ENCODE data around the gene IDH2. TPM values are rescaled to one million over a fixed set of nuclear protein-coding genes. Genes with fewer than 3 reads are reported as not detected.
A peak's percentile ranks its signal among the peaks of the same experiment; 100 is the strongest.
"Not testable (repeated sequence)": the region's sequence is repeated elsewhere in the genome, so short reads cannot be mapped to it uniquely, and the experiment has no call there.

IDH2 gene
- total RNA-seq, 1 donor from 2014 or later: 93.1 TPM

DNA sequence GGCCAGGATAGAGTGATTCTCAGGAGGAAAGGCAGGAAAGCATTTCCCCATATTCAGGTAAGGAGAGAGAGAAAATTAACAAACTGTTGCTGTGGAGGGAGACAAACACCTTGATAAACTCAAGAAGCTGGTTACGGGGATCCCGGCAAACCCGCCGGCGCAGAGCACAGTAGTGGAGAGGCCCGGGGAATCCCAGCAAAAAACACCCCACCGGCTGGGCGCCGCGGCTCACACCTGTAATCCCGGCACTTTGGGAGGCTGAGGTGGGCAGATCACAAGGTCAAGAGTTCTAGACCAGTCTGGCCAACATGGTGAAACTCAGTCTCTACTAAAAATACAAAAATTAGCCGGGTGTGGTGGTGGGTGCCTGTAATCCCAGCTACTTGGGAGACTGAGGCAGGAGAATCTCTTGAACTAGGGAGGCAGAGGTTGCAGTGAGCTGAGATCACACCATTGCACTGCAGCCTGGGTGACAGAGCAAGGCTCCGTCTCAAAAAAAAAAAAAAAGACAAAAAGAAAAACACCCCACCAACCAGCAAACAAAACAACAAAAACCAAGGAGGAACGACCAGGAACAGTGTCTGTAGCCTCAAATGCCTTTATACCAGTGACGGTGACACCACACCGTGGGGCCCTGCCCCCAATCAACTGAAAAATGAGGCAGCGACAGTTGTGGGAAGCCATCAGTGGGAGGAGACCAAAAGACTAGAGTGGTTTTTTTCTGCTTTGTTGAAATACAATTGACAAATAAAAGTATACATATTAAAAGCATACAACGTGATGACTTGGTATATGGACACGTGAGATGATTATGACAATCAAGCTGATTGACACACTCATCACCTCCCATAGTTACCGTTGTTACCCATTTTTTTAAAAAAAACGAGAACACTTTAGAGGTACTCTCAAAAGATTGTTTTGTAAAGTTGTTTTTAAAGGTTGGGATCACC is 40.2 kb upstream of the IDH2 start:
- H3K36me3 Mint-ChIP-seq: no peaks in the 10 kb centered on the region
- H3F3A ChIP-seq (ENCODE audit: low read depth): peaks cover 8% of the 10 kb centered on the region
- H3K79me2 ChIP-seq (ENCODE audit: low read depth): no peaks in the 10 kb centered on the region
- no peak overlapping the region for H3K27ac ChIP-seq
- peaks cover 20% of the 10 kb centered on the region for H3K4me1 Mint-ChIP-seq
- H4K20me1 ChIP-seq (ENCODE audit: low read depth): no peaks in the 10 kb centered on the region
- no peak overlapping the region for H3K9ac ChIP-seq
- no peak overlapping the region for H3K4me3 Mint-ChIP-seq
- peak overlapping the region; percentile 51 for H2AFZ ChIP-seq (replicated peaks)
- H3K4me1 ChIP-seq: no peaks in the 10 kb centered on the region
- no peak for DNase-seq (ENCODE audit: low spot score)
- no peak overlapping the region for H3K4me3 ChIP-seq
- no peak overlapping the region for H3K4me2 ChIP-seq
- H3K36me3 ChIP-seq: no peaks in the 10 kb centered on the region
- TF ChIP-seq, protein P1, sequence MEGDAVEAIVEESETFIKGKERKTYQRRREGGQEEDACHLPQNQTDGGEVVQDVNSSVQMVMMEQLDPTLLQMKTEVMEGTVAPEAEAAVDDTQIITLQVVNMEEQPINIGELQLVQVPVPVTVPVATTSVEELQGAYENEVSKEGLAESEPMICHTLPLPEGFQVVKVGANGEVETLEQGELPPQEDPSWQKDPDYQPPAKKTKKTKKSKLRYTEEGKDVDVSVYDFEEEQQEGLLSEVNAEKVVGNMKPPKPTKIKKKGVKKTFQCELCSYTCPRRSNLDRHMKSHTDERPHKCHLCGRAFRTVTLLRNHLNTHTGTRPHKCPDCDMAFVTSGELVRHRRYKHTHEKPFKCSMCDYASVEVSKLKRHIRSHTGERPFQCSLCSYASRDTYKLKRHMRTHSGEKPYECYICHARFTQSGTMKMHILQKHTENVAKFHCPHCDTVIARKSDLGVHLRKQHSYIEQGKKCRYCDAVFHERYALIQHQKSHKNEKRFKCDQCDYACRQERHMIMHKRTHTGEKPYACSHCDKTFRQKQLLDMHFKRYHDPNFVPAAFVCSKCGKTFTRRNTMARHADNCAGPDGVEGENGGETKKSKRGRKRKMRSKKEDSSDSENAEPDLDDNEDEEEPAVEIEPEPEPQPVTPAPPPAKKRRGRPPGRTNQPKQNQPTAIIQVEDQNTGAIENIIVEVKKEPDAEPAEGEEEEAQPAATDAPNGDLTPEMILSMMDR (IDR thresholded peaks at IDR 0.05): no peak
- TF ChIP-seq EZH2phosphoT487 (IDR thresholded peaks at IDR 0.05): no peak
- no peak for TF ChIP-seq EZH2 (IDR thresholded peaks at IDR 0.05)
- H3K27me3 Mint-ChIP-seq (ENCODE audit: insufficient read depth, low read depth): peaks cover 4% of the 10 kb centered on the region
- H3K27me3 ChIP-seq: no peaks in the 10 kb centered on the region
- no peaks in the 10 kb centered on the region for H3K9me3 ChIP-seq (ENCODE audit: low read depth)
- no peaks in the 10 kb centered on the region for H3K9me3 Mint-ChIP-seq
- peak overlapping the region; percentile 25 for H3K27ac Mint-ChIP-seq

DNA sequence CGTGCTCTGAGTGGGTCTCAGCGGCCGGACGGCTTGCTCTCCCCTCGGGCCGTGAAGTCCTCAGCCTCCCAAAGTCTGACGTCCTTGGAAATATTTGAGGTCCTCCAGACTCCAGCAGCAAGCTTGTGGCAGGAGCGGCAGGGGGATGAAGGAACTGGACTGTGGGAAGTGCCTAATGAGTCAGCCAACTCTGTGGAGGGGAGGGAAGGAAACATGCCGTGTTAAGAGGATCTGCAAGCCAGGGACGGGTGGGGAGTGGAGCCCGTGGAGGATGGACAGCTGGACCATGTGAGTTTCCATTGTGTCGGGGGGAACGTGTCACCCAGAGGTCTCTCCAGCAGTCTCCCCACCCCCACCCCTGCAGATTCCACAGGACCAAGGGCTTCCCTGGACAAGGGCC is 39.4 kb upstream of the IDH2 start:
- Histone ChIP-seq H3F3A (ENCODE audit: low read depth) (peaks cover 8% of the 10 kb centered on the region), H3K4me1 (no peaks in the 10 kb centered on the region), H3K27ac (no peak overlapping the region), H3K9ac (no peak overlapping the region), H3K79me2 (ENCODE audit: low read depth) (no peaks in the 10 kb centered on the region), H3K27me3 (no peaks in the 10 kb centered on the region), H3K9me3 (ENCODE audit: low read depth) (no peaks in the 10 kb centered on the region), H3K4me2 (no peak overlapping the region), H3K4me3 (no peak overlapping the region), H2AFZ (replicated peaks) (no peak overlapping the region), H4K20me1 (ENCODE audit: low read depth) (no peaks in the 10 kb centered on the region), H3K36me3 (no peaks in the 10 kb centered on the region)
- H3K36me3 Mint-ChIP-seq: no peaks in the 10 kb centered on the region
- no peak overlapping the region for H3K27ac Mint-ChIP-seq
- H3K27me3 Mint-ChIP-seq (ENCODE audit: insufficient read depth, low read depth): peaks cover 4% of the 10 kb centered on the region
- no peaks in the 10 kb centered on the region for H3K9me3 Mint-ChIP-seq
- TF ChIP-seq EZH2phosphoT487 (IDR thresholded peaks at IDR 0.05) (no peak), EZH2 (IDR thresholded peaks at IDR 0.05) (no peak)
- TF ChIP-seq, protein P1 (IDR thresholded peaks at IDR 0.05): no peak
- H3K4me1 Mint-ChIP-seq: peaks cover 20% of the 10 kb centered on the region
- no peak for DNase-seq (ENCODE audit: low spot score)
- no peak overlapping the region for H3K4me3 Mint-ChIP-seq

DNA sequence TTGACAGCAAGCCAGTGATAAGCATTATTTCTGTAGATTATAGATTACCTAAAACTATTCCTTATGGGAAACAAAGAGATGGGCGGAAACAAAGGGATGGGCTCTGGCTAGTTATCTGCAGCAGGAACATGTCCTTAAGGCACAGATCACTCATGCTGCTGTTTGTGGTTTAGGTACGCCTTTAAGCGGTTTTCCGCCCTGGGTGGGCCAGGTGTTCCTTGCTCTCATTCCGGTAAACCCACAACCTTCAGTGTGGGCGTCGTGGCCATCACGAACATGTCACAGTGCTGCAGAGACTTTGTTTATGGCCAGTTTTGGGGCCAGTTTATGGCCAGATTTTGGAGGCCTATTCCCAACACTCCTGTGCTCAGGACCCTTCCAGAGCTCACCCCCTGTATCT is 37.3 kb upstream of the IDH2 start:
- H3K36me3 Mint-ChIP-seq; H3K27me3 Mint-ChIP-seq (ENCODE audit: insufficient read depth, low read depth); DNase-seq (ENCODE audit: low spot score); H3K79me2 ChIP-seq (ENCODE audit: low read depth); H3K4me1 ChIP-seq; H3F3A ChIP-seq (ENCODE audit: low read depth); H3K4me3 Mint-ChIP-seq; H2AFZ ChIP-seq (replicated peaks); H4K20me1 ChIP-seq (ENCODE audit: low read depth); H3K4me2 ChIP-seq; H3K4me3 ChIP-seq; H3K9ac ChIP-seq; H3K27ac ChIP-seq; H3K27me3 ChIP-seq; H3K36me3 ChIP-seq; H3K9me3 Mint-ChIP-seq; H3K9me3 ChIP-seq (ENCODE audit: low read depth): not testable (repeated sequence)
- Mint-ChIP-seq H3K27ac (peak overlapping the region; percentile 8), H3K4me1 (peaks cover 16% of the 10 kb centered on the region)

Measured in neural progenitor cell (in vitro differentiated cells).